ENCODE data around the gene LGR4.
"Not testable (repeated sequence)": the region's sequence is repeated elsewhere in the genome, so short reads cannot be mapped to it uniquely, and the experiment has no call there.

The LGR4 gene, protein sequence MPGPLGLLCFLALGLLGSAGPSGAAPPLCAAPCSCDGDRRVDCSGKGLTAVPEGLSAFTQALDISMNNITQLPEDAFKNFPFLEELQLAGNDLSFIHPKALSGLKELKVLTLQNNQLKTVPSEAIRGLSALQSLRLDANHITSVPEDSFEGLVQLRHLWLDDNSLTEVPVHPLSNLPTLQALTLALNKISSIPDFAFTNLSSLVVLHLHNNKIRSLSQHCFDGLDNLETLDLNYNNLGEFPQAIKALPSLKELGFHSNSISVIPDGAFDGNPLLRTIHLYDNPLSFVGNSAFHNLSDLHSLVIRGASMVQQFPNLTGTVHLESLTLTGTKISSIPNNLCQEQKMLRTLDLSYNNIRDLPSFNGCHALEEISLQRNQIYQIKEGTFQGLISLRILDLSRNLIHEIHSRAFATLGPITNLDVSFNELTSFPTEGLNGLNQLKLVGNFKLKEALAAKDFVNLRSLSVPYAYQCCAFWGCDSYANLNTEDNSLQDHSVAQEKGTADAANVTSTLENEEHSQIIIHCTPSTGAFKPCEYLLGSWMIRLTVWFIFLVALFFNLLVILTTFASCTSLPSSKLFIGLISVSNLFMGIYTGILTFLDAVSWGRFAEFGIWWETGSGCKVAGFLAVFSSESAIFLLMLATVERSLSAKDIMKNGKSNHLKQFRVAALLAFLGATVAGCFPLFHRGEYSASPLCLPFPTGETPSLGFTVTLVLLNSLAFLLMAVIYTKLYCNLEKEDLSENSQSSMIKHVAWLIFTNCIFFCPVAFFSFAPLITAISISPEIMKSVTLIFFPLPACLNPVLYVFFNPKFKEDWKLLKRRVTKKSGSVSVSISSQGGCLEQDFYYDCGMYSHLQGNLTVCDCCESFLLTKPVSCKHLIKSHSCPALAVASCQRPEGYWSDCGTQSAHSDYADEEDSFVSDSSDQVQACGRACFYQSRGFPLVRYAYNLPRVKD

GRCh38 chr11:27472398-27473016, at the start of gene LGR4:
TSS of gene LGR4 (minus strand) at chr11:27472790. CDS start at chr11:27472302, 488 bp downstream.
- DNase-seq (ENCODE audit: low read depth in 2 of 2), result peak; percentile 42 to 52

GRCh38 chr11:27520226-27520625, 47.6 kb upstream of the LGR4 start:
- DNase-seq (ENCODE audit: low read depth in 2 of 2), result no peak

DNA sequence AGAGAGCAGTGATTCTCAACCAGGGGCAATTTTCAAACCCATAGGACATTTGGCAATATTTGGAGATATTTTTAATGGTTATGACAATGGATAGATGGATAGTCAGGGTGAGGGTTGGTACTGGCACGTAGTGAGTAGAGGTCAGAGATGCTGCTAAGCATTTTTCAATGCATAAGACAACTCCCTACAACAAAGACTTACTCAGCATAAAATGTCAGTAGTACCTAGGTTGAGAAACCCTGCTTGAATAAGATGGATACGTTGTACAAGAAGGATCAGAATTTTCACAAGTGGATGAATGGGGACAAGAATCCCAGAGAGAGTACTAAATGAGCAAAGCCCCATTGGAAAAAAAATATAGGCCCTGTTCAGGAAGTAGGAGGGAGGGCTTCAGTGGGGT, 45.9 kb upstream of the LGR4 start:
- DNase-seq (ENCODE audit: low read depth in 2 of 2), result no peak

- DNase-seq (ENCODE audit: low read depth in 2 of 2), result not testable (repeated sequence)
These were observed 44.9 kb upstream of the LGR4 start for GRCh38 chr11:27517490-27517889.

DNA sequence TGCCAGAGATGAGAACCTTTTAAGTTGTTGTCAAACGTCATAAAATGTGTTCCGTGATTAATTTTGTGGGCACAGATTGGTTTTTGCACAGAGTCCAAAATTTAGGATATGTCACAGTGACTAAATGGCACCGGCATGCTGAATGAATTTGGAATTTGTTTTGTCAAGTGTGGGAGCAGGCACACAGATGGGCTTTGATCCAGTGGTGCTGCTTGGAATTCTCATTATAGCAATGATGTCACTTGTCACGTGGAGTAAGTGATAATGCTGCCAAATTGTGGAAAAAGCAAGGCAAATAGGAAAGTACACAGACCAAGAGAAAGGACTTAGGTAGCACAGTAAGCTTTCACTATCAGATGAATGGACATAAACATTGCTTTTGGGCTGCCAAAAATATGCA, 42.0 kb upstream of the LGR4 start:
- DNase-seq (ENCODE audit: low read depth in 2 of 2), result no peak

DNA sequence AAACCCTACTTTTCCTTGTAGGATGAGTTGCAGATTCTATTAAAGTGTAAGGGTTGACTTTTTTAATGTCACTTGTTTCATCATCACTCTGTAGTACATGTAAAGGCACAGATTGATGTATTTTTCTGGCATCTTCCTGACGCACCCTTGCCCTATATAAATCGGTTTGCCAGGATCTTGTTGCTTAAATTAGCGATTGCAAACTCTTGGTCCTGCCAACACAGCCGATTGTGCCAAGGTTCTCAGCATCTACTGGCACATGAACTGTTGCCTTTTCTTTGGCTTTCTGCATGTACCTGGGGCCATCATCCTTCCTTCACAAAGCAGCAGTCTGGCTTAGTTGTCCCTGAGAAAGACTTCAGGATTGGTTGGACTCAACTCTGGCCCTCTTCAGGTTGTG, 41.5 kb upstream of the LGR4 start:
- no peak for DNase-seq (ENCODE audit: low read depth in 2 of 2)

DNA sequence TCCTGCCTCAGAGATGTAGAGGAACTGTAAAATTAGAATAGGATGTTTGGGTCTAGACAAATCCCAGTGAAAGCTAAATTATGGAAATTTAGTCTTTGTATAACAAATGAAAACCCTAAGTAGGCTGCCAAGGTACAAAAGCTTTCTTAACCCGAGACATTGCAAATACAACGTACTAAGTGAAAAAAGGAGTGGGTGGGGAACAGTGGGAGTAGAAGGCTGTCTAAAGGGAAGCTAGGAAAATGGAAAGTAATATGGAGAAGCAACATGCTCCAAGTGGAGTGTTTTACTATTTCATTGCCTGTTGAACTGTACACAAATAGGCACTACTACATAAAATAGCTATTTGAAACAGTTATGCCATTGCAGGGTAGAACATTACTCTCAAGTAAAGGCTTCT, 40.8 kb upstream of the LGR4 start:
- no peak for DNase-seq (ENCODE audit: low read depth in 2 of 2)

DNA sequence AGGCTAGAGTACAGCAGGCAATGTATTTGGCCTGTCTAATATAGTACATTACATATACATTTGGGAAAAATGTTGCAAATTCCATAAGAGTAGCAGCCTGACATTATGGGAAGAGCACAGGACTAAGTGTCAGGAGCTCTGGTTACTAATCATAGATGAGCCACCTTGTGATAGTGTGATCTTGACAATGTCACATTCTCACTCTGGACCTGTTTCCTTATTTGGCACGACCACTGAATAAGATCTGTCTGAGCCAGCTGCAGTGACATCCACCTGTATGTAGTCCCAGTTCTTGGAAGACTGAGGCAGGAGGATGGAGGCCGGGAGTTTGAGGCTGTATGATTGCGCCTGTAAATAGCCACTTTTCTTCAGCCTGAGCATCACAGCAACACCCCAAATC, 39.6 kb upstream of the LGR4 start:
- DNase-seq (ENCODE audit: low read depth in 2 of 2), result no peak

GRCh38 chr11:27509908-27510307, 37.3 kb upstream of the LGR4 start:
- no peak for DNase-seq (ENCODE audit: low read depth in 2 of 2)

- DNase-seq (ENCODE audit: low read depth in 2 of 2), result no peak
These were observed 35.1 kb upstream of the LGR4 start for GRCh38 chr11:27507557-27508322.

- peak; percentile 91 for DNase-seq (ENCODE audit: low read depth in 2 of 2)
These were observed 33.9 kb upstream of the LGR4 start, which contains the start of gene LIN7C for GRCh38 chr11:27506200-27507182. TSS of gene LIN7C (minus strand) at chr11:27506769. CDS start at chr11:27506752, 17 bp downstream.

GRCh38 chr11:27505781-27506180, 33.2 kb upstream of the LGR4 start:
- DNase-seq (ENCODE audit: low read depth in 2 of 2), result no peak

- no peak for DNase-seq (ENCODE audit: low read depth in 2 of 2)
These were observed 31.6 kb upstream of the LGR4 start for GRCh38 chr11:27504205-27504604.

- DNase-seq (ENCODE audit: low read depth in 2 of 2), result no peak
These were observed 28.5 kb upstream of the LGR4 start for GRCh38 chr11:27501100-27501499.

DNA sequence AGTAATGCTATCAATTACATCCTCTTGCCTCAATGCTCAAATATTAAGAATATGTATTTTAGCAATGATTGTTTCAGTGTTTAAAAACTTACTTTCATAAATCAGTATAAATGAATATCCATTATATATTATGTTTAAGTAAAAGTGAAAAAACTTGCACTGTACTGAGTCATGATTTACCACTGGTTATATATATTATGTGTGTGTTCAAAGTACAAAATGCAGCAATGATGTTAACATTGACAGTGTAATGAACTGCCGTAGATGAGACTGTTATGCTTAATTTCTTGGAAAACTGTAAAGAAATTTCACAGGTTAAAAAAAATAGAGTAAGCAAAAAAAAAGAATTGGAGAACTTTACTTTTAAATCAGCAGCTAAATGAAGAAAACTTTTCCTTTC, 25.3 kb upstream of the LGR4 start:
- DNase-seq (ENCODE audit: low read depth in 2 of 2), result no peak

DNA sequence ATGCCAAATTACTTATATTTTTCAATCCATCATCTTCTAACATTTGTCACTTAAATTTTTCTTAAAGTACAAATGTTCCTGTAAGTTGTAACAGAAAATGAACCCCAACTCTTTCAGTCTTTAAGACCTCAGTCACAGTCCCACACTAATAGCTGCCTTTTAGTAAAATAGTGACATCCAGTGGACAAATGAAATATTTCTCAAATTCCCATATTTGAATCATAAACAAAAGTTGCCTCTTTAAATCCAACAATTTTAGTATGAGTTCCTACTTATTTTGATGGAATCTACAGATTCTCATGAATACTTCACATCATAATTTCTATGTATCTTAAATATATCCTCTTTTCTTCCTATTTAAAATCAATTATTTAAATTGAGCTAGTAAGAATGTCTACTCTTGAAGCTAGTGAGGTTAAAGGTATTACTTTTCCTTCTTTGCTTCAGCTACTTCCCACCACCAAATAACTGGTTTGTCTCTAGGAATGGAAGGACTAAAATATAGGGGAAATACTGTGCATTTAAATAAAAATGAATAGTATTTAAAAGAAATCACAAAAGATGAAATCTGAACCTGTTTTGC, 24.8 kb upstream of the LGR4 start:
- no peak for DNase-seq (ENCODE audit: low read depth in 2 of 2)

DNA sequence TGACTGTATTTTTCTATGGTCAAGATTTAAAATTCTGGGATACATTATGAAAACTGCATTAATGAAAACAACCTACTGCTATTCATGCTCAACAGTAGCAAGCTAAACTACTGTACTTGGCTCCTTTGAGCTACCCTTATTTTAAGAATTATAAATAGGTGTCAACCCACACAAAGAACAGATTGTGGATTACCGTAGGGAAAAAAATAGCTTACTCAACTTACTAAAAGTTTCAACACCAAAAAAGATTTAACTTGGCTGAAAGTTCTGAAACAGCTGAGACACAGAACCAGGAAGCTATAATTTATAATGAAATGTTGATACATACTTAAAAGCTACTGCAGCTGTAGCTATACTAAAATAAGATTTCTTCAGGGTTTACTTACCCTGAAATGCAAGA, 23.9 kb upstream of the LGR4 start:
- no peak for DNase-seq (ENCODE audit: low read depth in 2 of 2)

- DNase-seq (ENCODE audit: low read depth in 2 of 2), result no peak
These were observed 23.2 kb upstream of the LGR4 start for GRCh38 chr11:27495710-27496300.

DNA sequence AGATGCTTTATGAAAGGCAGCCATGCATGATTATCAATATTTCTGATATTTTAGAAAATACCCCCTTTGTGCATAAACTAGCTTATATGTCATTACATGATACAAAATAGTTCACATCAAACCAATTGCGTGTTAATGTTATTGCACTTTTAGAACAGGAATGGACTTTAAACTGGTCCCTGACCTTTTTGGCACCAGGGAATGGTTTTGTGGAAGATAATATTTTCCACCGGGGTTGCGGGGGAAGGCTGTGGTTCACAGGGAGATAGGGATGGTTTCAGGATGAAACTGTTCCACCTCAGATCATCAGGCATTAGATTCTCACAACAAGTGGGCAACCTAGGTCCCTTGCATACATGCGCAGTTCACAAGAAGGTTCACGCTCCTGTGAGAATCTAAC, 16.5 kb upstream of the LGR4 start:
- no peak for DNase-seq (ENCODE audit: low read depth in 2 of 2)

All from stimulated activated CD8-positive, alpha-beta memory T cell treated with anti-CD3 and anti-CD28 coated beads, Interleukin-15, amount 100 ng/mL, for 48 hours (primary cell).